ENCODE data around the gene FOXO1.

DNA sequence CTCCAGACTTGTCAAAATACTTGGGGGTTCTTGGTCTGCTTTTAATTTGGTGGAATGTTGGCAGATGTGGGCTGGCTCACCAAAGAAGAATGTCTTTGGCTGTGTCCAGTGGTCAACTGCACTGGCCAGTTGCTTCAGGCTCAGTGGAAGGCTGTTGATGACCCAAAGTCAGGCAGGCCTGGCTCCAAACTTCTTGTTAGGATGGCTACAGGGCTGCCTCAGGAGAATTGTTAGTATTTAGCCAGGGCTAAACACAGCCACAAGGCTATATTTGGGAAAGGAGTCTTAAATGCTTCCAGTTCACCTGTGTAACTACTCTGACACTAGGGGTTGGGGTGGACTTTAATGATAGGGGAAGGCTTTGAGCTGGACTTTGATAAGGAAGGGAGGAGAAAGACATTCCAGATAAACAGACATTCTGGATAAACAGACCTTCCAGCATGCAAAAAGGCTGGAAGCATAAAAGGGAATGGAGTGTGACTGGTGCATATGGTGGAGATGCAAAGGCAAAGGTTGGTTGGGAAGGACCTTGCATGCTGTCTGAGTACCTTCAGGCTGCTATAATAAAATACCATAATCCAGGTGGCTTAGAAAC, 116.8 kb downstream of the FOXO1 start:
- TF ChIP-seq, protein P1, sequence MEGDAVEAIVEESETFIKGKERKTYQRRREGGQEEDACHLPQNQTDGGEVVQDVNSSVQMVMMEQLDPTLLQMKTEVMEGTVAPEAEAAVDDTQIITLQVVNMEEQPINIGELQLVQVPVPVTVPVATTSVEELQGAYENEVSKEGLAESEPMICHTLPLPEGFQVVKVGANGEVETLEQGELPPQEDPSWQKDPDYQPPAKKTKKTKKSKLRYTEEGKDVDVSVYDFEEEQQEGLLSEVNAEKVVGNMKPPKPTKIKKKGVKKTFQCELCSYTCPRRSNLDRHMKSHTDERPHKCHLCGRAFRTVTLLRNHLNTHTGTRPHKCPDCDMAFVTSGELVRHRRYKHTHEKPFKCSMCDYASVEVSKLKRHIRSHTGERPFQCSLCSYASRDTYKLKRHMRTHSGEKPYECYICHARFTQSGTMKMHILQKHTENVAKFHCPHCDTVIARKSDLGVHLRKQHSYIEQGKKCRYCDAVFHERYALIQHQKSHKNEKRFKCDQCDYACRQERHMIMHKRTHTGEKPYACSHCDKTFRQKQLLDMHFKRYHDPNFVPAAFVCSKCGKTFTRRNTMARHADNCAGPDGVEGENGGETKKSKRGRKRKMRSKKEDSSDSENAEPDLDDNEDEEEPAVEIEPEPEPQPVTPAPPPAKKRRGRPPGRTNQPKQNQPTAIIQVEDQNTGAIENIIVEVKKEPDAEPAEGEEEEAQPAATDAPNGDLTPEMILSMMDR (IDR thresholded peaks at IDR 0.05) = no peak
- TF ChIP-seq POLR2A (IDR thresholded peaks at IDR 0.05; ENCODE audit: low read depth) = no peak

Measured in esophagus muscularis mucosa (tissue), 3 donors.